GM21717 (cell line): Measurements from ENCODE around the gene POU2F2.

Experiments
- ATAC-seq: cut with Tn5 transposase; IDR thresholded peaks from one replicate; pipeline ENCODE4 v1.9.1; 2021; ENCODE audit warnings: mild to moderate bottlenecking, moderate library complexity; ENCODE audit not compliant: unreplicated experiment

POU2F2 gene

GRCh38 chr19:42083537-42083936 is 48.7 kb downstream of the POU2F2 start:
- ATAC-seq = no peak

- ATAC-seq = no peak
Measured at GRCh38 chr19:42081584-42082203, 50.6 kb downstream of the POU2F2 start.

DNA sequence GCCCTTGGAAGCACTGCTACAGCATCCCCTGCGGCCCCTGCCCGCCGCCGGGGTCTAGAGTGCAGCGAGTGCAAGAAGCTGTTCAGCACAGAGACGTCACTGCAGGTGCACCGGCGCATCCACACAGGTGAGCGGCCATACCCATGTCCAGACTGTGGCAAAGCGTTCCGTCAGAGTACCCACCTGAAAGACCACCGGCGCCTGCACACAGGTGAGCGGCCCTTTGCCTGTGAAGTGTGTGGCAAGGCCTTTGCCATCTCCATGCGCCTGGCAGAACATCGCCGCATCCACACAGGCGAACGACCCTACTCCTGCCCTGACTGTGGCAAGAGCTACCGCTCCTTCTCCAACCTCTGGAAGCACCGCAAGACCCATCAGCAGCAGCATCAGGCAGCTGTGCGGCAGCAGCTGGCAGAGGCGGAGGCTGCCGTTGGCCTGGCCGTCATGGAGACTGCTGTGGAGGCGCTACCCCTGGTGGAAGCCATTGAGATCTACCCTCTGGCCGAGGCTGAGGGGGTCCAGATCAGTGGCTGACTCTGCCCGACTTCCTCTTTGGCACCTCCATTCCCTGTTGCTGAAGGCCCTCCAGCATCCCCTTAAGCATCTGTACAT is 51.4 kb downstream of the POU2F2 start:
- no peak for ATAC-seq

GRCh38 chr19:42079886-42080763 is 52.1 kb downstream of the POU2F2 start:
- ATAC-seq = no peak

GRCh38 chr19:42079276-42079669 is 53.0 kb downstream of the POU2F2 start:
- no peak for ATAC-seq

DNA sequence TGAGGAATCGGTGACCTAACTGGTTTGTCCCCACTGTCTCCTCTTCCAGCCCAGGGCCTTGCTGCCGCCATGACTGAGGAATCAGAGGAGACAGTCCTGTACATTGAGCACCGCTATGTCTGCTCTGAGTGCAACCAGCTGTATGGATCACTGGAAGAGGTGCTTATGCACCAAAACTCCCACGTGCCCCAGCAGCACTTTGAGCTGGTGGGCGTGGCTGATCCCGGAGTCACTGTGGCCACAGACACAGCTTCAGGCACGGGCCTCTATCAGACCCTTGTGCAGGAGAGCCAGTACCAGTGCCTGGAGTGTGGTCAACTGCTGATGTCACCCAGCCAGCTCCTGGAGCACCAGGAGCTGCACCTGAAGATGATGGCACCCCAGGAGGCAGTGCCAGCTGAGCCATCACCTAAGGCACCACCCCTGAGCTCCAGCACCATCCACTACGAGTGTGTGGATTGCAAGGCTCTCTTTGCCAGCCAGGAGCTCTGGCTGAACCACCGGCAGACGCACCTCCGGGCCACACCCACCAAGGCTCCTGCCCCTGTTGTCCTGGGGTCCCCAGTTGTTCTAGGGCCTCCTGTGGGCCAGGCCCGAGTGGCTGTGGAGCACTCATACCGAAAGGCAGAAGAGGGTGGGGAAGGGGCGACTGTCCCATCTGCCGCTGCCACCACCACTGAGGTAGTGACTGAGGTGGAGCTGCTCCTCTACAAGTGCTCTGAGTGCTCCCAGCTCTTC is 53.5 kb downstream of the POU2F2 start:
- no peak for ATAC-seq

- ATAC-seq = no peak
Measured at GRCh38 chr19:42078058-42078457, 54.2 kb downstream of the POU2F2 start.

DNA sequence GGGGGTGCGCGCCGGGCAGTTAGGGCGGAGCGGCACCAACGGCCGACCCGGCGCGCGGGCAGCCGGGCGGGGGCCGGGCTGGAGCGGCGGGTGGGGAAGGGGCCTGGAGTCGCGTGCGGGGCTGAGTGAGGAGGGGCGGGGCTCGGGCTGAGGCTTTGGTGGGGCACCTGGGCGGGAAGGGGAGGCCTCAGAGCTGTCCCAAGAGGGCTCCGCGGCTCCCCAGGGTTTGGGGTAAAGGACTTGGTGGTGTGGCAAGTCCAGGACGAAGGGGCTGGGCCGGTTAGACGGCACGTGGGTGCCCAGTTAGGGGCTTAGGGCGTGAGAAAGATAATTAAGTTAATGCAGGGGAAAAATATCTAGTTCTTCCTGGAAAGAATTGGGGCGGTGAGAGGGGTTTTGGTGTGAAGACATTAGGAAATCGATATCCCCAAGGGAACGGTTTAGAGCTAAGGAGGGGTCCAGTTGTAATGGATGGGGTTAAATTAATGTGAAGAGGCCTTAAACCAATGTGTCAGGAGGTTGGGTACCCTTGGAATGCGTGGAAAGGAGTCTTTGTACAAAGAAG is 55.8 kb downstream of the POU2F2 start:
- ATAC-seq = no peak

GRCh38 chr19:42075616-42076379 is 56.4 kb downstream of the POU2F2 start, which contains the start of gene ZNF574:
ZNF574 (plus strand) TSS chr19:42076166; CDS start chr19:42078607, 2,441 bp downstream.
- ATAC-seq = peak; percentile 87

GRCh38 chr19:42075364-42075615 is 57.0 kb downstream of the POU2F2 start:
- no peak for ATAC-seq

DNA sequence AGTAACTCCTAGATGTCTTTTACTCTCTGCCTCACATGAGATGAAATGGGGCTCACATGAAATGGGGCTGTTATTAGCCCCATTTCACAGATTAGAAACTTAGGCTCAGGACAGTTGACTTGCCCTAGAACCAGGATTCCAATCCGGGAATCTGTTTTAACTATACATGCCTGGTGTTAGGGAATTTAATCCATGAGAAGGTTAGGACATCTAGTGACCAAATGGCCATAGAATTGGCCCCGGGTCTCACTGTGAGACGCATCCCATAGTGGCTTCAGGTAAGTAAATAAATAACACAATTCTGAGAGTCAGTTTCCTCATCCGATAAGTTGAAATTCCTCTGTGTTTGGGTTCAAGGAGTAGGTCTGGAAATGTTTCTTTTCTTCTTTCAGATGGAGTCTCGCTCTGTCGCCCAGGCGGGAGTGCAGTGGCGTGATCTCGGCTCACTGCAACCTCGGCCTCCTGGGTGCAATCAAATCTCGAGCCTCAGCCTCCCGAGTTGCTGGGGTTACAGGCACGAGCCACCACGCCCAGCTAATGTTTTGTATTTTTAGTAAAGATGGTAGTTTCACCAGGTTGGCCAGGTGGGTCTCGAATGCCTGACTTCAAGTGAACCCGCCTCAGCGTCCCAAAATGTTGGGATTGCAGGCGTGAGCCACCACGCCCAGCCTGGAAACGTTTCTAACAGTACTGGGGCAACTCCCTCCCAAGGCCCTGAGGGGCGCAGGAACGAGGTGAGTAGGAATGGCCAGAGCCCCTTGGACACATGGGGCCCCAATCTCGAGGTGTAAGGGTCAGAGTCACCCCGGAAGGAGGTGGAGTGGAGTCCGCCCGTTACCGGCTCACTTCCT is 57.5 kb downstream of the POU2F2 start:
- no peak for ATAC-seq

DNA sequence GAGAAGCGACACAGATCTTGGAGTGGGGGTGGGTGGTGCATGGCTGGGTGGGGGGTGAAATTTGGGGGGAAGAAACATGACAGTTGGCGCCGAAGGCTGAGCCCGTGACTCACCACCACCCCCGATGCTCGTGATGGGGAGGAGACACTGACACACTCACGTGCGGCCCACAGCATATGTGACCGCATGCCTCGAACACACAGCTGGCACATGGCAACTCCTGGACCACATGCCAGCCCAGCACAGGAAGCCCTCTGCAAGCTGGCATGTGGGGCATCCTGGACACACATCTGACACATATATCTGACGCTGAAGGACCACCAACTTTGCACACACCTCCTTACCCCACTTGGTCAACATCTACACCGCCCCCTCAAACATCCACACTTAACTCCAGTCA is 61.0 kb downstream of the POU2F2 start:
- no peak for ATAC-seq

DNA sequence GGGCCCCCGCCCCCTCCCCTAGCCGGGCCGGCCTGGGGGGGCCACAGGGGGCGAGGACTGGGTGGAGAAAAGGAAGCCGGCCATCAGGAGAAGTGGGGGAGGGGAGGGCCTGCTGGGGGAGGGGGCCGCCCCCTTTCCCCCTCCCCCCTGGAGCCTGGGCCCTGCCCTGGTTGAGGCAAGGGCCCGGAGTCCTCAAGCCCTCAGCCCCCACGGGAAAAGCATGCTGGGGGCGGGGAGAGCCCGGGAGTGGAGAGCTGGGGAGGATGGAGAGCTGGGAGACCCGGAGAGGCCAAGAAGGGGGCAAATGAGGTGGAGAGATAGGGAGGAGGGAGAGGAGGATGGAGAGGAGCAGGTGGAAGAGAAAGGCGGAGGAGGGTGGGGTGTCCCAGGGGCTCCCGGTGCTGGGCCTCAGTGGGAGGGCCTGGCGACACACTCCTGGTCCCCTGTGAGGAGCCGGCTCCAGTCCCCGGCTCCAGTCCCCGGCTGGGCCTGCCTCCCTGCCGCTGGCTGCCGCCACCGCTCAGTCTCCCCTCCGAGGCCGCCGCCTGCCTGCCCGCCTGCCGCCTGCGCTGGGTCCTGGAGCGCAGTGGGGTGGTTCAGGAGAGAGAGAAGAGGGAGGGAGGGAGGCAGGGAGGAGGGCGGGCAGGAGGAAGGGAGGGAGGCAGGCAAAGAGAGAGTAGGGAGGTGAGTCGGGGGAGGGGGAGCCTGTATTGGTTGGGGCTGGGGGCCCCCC is 62.5 kb downstream of the POU2F2 start, which contains the start of gene GRIK5:
GRIK5 (minus strand) TSS at position 588 of the 733 bp plus-strand sequence. CDS start 4,436 bp downstream, outside the sequence.
- no peak for ATAC-seq

DNA sequence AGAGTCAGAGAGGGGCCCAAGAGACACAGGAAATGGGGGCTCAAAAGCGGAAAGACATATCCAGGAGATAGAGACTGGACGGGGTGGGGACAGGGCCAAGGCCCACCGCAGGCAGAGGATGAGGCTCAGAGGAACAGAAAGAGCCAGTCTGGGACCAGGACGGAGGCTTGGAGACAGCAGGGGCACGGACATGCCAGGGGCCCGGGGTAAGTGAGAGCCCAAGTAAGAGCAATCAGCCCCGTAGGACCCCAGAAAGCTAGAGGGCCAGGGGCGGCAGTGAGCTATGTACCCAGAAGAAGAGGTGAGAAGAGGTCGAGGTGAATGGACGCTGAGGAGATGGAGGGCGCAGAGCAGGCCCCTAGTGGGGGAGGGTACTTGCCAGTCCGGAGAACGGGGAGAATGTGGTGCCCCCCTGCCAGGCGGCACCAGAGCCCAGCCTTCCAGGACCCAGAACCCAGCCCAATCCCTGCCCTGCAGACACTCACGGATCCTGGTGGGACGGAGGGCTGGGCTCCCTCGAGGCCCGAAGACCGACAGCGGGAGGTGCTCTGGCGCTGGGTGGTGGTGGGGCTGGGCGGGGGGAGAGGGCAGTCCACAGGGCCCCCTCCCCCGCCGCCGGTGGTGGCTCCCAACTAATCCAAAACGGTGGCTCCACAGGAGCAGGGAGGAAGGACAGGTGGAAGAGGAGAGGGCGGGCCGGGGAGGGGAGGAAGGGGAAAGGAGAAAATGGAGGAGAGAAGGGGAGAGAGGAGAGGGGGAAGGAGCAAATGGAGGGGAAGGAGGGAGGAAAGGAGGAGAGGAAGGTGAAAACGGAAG is 63.3 kb downstream of the POU2F2 start:
- no peak for ATAC-seq

DNA sequence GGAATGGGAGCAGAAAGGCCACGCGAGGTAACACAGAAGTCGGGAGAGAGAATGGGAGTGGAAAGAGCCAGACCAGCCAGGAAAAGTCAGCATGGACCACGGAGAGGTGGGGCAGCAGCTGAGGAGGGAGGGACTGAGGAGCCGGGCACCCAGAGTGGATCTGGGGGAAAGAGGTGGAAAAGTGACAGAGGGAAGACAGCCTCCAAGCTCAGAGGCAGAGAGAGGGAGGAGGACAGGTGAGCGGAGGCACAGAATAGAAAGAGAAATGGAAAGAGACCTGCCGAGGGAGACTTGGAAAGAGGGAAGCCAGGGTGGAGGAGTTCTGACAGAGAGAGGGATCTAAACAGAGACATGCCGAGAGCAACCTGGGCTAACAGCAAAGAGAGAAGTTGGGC is 63.9 kb downstream of the POU2F2 start:
- ATAC-seq = no peak

GRCh38 chr19:42067315-42067888 is 64.8 kb downstream of the POU2F2 start:
- no peak for ATAC-seq

DNA sequence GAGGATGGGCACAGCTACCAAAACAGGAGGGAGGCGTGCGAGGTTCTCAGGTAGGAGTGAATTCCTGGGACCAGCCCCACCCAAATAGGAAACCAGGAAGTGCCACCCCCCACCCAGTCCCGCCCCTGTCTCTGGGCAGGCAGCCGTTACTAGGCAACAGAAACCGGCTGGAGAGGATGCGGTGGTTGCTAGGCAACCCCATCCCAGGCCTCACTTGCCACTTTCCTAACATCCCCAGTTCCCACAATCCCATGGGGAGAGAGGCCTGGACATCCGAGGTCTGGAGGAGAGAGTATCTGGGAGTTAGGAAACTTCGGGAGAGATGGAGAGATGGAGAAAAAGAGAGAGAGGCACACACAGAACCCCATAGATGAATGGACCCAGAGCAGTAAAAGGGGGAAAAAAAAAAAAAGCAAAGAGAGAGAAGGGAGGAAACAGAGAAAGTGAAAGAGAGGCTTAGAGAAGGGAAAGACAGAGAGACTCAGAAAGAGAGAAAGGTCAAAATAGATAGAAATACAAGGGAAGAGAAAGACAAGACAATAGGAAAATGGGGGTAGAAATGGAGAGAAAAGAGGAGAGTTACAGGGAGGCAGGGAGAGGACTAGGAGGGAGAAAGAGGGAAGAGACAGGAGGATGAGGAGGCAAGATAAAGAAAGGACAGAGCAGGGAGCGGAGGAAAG is 66.0 kb downstream of the POU2F2 start:
- ATAC-seq = no peak
